Measurements from ENCODE around the gene MRPS27.

- no peak for TF ChIP-seq TAF1 (IDR thresholded peaks at IDR 0.05; ENCODE audit: low read depth)
- TF ChIP-seq CEBPB (IDR thresholded peaks at IDR 0.05): no peak
- no peak for TF ChIP-seq REST (IDR thresholded peaks at IDR 0.05; ENCODE audit: low read depth)
- no peak for TF ChIP-seq EGR1 (IDR thresholded peaks at IDR 0.05)
- no peak for TF ChIP-seq EP300 (IDR thresholded peaks at IDR 0.05; ENCODE audit: borderline replicate concordance)
- no peak for TF ChIP-seq RAD21 (IDR thresholded peaks at IDR 0.05; ENCODE audit: low read depth)
Measured at GRCh38 chr5:72194846-72195245, 125.2 kb downstream of the MRPS27 start.

Measured in Ishikawa (cell line).